Right renal cortex interstitium (tissue), 3 donors: Measurements from ENCODE around the gene ADGRL2. TPM values are rescaled to one million over a fixed set of nuclear protein-coding genes. Genes with fewer than 3 reads are reported as not detected.

ENCODE experiments used
- DNase-seq, 3 donors: peaks; one replicate each; pipeline ENCODE4 v3.0.0-alpha.2; 2013; ENCODE audit warnings: low read depth in 3 of 3, low spot score in 2 of 3
- polyA plus RNA-seq, 3 donors: library from polyadenylated mRNA; unstranded; fragments of 120-200 nt; gene quantifications; one replicate each; pipeline ENCODE4 v1.2.1, GENCODE V29; 2013; ENCODE audit not compliant: insufficient read length in 3 of 3

Gene ADGRL2
- polyA plus RNA-seq, 3 donors, result 157 to 195 (median 184) TPM

DNA sequence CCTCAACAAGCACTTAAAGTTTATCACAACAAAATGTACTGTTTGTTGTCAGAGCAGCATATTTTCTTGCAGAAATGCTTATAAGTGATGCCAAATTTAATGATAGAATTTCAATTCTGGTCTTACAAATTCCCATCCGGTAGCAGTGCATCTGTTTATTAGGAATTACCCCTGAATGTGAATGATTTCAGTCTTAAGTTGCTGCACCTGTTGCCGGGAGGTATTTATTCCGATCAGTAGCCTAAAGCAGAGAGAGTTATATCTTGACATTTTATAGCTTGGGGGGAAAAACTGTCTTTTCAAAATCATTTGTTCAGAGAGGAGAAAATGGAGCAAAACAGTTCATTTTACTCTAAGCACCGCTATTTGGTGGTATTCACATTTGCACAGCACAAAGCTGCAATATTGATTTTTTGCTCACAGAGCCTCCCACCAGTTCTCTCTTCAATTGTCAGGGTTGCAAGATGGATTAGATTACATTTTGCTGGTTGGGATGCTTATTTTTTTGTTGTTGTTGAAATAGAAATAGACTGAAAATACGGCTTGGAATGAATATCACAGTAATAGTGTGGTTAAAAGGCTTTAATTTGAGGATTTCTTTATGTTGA, 98.6 kb downstream of the ADGRL2 start:
- no peak for DNase-seq

DNA sequence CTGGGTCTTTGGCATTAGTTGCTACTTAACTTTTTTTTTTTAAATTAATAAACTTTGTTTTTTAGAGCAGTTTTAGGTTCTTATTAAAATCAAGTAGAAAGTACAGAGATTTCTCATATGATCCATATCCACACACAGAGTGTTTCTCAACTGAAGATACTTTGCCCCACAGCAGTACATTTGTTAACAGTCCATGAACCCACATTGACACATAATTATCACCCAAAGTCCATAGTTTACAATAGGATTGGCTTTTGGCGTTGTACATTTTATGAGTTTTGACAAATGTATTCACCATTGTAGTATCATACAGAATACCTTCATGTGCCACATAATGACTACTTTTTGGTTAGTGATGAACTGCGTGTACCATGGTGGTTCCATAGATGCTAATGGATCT, 106.8 kb downstream of the ADGRL2 start:
- DNase-seq, result no peak

DNA sequence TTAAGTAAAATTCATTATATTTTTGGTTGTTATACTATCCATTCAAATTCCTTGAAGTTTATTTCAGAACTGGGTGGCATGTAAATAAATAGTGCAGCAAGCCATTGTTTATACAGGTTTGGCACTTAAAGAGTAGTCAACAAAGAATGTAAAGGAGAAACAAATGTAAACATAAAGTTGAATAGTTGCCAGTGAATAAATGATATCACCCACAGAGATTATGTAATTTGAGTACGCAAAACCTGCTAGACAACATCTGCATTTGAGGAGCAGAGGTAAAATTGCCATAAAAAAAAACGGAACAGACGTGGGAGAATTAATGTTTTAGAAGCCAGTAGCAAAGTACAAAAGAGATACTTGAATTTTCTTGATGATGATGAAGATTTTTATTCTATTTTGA, 111.6 kb downstream of the ADGRL2 start:
- no peak for DNase-seq

DNA sequence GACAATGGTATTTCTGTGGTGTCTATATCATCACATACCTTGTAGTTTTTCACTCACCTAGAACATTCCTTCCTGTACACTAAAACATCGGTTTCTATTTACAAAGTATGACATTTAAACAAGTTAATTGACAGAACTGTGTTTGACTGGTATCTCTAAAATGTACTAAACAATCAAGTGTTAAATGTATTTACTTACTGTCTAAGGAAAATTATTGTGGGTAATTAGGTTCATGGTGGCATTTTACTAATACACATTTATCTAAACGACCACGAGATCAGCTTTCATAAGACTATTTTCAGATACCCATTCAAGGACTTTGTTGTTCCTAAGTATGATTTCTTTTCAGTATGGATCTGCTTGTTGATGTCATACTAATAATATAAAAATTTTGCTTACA, 115.2 kb downstream of the ADGRL2 start:
- no peak for DNase-seq

DNA sequence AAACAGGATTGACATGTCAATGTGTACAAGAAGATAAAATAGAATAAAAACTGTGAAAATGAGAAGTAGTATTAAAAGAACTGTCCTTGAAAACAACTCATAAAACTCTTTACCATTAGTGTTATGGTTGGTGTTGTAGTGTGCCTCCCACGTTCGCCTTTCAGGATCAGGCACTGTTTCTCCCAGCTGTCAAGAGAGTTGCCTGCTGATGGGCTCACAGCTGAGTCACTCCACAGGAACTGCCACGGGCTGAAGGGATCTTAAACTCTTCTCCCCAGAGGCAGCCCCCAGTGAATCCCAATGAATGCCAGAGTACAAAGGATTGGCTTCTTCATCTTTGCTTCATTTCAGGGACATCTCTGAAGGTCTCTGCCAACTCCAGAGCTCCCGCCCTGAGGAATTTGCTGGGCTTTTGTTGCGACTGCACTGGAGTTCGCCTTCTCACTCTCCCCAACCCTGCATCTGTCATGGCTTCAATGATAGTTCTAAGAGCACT, 119.6 kb downstream of the ADGRL2 start:
- DNase-seq, result no peak

DNA sequence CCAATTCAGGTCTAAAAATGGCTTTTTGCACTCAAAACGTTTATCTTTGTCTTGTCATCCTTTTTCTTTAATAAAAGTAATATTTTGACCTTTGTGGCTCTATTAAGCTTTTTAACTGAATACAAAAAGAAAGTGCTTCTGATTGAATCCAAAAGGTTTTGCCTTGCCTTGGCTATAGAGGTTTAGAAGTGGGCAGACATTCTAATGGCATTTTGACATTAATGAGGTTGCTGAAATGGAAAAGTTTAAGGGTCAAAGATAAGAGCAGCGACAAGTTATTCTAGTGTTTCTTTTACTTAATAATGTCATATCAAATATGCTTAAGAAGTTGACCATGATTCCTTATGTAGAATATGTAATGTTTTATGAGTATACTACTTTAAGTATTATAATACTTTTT, 120.2 kb downstream of the ADGRL2 start:
- no peak for DNase-seq

DNA sequence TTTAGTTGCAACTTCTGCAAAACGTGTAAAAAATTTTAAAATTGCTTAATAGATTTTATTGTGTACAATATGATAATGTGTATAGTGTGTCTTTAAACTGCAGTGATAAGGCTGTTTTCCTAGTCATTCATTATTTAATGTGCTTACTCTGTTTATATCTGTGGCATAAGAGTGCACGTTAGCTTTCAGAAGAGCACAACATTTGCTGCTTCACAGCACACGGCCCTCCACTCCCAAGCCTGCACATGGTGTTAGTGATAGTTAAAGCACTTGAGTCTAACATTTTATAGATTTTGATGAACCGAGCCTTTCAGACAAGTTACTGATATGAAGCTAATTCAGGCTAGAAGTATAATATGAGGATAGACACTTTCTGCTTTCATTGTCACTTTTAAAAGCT, 120.6 kb downstream of the ADGRL2 start:
- no peak for DNase-seq

DNA sequence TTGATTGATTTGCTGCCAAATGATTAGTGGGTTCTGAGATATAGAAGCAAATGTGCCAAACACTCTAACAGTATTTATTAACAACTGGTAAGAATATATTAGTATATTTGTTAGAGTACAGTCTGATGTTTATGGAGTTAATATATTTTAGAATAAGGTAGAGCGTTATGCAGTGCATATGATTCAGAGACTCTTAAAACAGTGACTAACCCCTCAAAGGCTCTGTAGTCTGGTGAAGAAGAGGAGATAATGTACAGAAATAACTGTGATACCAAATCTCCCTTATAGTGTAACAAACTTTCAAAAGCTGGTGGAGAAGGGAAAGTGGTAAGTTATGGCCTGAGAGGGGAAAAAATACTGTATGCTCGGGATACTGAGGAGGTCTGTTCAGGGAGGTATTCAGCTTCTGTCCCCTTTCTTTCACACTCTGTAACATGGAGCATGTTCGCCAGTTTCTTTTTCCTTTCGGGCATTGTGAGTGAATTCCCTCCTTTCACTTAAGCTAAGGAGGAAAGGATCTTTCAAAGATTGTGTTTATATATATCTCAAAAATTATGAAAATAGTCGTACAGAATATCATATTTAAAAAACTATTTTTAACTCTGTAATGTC, 121.2 kb downstream of the ADGRL2 start:
- no peak for DNase-seq

DNA sequence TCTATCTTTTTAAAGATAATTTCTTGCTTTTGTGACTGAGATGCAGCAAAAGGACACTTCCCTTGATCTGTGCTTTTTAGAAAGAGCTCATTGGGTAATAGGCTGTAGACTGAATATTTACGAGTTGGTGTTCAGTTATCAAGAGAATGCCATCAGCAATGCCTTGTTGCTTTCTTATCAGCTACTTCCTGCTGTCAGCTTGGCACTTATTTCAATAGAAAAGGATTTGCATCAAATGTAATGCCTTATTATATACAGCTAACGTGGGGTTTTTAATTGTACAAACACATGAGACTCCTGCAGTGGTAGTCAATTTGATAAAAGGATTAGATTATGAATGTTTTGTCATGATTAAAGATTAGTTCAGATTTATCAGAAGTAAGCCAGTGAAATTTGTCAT, 122.2 kb downstream of the ADGRL2 start:
- no peak for DNase-seq

DNA sequence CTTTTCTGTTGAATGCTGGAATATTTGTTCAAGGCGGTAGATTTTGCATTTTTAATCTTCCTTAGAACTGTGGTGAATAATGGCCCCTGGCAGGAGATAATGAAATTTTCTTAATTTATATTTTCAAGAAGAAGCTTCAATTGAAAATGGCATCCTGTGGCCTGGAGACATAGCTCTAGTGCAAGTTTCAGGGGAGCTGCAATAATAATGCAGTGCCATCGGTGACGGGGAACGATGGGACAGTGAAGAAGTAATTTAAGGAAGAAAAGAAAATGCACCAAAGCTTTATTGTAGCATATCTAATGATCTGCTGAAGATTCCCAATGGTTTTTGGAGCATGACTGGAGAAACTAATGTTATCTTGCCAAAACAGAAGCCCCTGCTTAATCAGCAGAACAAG, 128.4 kb downstream of the ADGRL2 start:
- no peak for DNase-seq

DNA sequence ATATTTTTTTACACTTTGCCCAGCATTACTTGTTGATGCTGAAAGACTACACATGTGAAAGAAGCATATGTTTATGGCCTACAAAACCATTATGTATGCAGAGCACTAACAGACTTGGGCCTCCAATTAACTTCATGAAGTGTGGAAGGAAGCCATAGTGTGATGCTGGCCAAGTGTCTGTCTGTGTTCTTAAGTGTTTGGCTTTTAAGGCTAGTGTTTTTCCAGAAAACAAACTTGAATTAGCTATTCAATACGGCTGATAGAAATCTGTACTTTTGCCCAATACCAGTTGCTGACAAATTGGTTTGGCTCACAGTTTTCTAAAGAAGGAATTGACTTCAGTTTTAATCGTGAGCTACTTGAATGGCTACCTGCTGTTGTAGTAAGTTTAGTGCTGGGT, 136.1 kb downstream of the ADGRL2 start:
- DNase-seq, result no peak

DNA sequence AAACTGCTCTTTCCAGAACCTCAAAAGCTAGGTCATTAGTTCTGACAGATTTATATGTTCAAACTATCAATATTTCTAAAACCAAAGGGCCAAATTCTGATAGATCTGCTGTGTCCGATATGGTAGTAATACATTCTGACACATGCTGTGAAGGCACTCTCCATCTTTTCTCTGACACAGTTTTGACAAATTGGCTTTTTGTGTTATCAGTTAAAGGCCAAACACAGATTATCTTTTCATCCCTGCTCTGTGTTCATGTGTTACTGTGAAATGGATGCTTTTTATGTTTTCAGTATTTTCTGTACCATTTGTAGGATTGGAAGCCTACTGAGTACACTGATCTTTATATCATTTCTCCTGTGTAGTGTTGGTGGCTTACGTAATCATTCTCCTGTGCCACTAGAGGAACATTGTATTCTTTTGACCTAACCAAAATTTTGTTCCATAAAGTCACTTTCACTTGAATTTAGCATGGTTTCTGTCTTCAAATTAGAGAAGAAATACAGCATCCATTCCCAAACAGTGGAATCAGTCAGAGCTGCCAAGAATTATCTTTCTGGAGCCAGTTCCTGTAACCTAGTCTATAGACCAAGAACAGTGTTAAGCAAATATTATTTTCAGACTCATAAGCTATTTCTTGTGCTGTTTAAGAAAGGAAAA, 137.2 kb downstream of the ADGRL2 start:
- no peak for DNase-seq

DNA sequence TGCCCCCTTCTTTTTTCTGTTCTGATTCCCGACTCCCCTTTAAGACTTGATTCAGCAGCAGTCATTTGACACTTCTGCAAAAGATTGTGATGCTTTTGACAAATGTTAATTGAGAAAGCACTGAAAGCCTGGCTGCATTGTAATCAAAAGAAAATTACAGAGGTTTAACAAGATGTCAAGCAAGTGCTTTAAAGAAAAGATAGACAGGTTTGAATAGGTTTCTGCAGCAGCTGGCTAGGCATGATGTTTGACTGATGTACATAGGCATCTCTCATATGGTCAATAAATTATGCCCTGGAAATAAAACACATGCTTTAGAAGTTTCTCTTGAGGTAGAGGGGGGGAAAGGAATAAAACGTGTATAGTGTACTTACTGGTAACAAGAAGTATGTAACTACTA, 147.8 kb downstream of the ADGRL2 start:
- no peak for DNase-seq

DNA sequence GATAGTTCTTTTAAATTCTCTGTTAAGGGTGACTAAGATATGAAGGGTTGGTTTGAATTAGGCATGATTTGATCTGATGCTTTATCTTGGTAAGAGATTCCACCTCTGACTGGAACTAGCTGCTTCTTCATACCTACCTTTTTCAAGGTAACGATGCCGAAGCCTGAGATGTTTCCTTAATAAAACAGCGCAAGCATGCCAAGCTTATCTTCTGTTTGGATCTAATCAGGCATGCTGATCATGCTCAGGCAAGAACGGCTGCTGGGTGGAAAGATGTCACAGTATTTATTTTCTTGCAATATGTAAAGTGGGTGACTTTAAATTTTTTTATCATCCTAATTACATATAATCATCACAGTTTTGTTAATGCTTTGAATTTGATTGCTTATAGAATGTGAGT, 148.7 kb downstream of the ADGRL2 start:
- no peak for DNase-seq

DNA sequence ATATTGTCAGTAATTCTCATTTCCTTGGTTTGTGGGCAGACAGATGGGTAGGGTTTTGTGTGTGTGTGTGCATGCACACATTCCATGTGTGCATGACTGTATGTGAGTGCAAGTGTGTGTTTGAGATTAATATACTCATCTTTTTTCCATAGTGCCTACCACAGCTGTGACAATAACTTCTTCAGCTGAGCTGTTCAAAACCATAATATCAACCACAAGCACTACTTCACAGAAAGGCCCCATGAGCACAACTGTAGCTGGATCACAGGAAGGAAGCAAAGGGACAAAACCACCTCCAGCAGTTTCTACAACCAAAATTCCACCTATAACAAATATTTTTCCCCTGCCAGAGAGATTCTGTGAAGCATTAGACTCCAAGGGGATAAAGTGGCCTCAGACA, 149.3 kb downstream of the ADGRL2 start:
- no peak for DNase-seq

DNA sequence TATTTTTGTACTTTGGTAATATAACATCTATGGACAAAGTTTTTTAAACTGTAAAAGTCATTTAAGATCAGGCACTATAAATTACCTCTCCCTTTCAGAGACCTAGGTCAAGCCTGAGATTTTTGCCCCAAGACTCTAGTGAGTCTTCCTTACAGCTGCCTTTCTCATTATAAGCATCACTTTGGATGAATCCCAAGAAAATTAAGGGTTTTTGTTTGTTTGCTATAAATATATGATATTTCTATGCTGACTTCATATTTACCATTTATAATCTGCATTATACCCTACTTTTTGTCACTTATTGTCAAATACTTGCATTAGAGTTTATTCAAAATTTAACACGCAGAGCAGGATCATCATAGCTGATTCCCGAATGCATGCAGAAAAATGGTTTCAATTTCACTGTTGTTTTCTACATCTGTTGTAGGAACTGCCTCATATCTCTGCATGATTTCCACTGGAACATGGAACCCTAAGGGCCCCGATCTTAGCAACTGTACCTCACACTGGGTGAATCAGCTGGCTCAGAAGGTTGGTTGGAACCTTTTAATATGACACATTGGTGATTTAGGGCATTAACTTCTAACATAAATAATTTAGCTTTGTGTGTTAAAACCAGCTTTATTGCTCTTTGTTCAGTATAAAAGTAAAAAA, 150.0 kb downstream of the ADGRL2 start:
- DNase-seq, result no peak

DNA sequence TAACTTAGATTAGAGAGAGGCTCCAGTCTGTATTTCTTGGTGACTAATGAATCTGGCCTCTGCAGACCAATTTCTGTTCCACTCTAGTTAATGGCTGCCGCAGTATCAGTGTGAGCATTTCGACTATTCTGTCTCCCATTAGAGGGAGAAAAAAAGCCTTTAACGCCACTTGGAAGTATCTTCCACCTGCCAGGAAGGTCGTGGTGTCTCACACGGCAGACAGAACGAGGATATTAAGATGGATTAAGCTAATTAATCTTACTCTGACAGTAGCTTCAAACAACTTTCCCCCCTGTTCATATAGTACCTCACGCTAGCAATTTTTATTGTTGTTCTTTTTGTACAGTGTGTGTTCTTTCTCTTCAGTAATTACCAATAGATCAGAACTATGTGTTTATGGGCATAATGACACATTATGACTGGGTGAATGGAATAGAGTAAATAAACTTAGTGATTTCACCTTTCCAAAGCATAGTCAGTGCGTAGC, 153.8 kb downstream of the ADGRL2 start:
- no peak for DNase-seq

DNA sequence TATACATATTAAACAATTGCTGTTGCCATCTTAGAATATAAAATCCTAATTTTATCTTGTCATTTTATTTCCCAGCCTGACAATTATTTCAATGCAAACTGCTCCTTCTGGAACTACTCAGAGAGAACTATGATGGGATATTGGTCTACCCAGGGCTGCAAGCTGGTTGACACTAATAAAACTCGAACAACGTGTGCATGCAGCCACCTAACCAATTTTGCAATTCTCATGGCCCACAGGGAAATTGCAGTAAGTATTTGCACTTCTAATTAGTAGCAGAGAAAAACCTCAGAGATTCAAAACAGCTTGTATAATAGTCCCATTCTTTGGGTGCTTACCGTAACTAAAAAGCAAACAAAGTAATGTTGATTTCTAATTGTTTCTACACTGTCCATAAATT, 167.2 kb downstream of the ADGRL2 start:
- DNase-seq, result no peak

DNA sequence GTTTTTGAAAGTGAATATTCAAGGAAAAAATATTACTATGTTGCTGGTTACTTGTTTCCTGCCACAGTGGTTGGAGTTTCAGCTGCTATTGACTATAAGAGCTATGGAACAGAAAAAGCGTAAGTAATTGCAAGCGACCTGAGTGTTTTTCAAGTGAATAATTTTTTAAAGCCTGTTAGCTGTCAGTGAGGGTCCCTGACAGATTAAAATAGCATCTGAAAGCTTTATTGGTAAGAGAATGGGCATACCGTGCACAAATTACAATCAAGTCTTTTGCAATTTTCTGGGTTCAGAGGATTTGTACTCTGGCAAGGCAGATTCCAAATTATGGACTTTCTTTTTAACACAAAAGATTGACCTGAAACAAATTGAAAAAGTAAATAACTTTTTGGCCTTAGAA, 169.7 kb downstream of the ADGRL2 start:
- DNase-seq, result no peak

DNA sequence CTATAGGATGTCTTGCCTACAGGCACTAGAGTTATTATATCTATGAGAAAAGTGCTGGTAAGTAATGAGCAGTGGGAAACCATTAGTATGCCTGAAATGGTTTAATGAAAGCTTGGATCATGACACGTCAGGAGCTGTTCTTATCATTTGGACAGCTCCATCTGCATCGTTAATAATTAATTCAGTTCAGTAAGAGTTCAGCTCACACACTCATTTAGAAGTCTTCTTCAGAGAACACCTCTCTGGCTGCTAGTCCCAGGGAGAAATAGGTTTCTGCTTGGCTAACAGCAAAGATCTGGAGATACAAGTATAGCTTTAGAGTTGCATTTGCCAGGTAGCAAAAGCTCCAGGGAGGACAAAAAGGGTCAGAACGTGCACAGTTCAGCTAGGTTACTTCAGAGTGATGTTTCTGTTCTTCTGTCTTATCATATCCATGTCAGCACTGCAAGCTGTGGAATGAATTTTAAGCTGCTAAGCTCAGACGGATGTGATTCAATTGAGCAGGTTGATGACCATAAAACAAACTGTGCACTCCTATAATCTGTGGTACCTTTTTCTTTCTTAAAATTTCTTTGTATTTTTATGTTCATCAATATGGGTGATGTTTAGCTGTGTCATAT, 173.6 kb downstream of the ADGRL2 start:
- DNase-seq, result no peak

DNA sequence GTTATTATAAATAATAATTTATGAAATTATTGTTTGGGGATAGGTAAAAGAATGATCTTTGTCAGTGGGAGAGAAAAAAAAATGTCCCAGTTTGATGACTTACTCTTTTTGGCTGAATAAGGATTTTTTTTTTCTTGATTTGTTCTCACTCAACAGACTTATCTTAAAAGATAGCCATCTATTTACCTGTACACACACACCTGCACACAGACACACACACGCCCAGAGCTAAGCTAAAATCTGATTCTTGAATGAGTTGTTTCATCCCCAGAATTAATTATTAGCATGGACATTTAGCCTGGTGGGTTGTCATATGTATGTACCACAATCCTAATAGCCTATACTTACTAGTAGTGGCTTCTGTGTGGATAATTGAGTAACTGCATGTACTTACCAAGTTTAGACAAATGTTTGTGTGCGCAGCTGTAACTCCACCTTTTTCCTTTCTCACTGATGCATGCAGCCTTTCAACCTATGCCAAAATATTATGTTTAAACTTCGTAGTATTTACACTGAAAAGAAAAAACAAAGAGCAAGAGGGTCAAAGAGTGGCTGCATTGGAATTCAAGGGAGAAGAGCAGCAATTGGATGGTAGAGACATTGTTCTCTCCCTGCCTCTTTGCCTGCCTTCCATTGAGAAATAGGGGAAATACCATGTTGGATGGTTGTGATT, 174.3 kb downstream of the ADGRL2 start:
- DNase-seq, result no peak
